Endothelial cell of umbilical vein (primary cell): ENCODE results near the gene RPS27L.

Source experiments
- EZH2 ChIP-seq: IDR thresholded peaks from 2 replicates; pipeline ENCODE4 v1.6.1; 2012; ENCODE audit warnings: borderline replicate concordance, low read depth, mild to moderate bottlenecking, moderate library complexity, low read length, inconsistent platforms; ENCODE audit not compliant: severe bottlenecking
- FOS ChIP-seq: IDR thresholded peaks from 2 replicates; pipeline ENCODE4 v1.6.1; 2011; ENCODE audit warnings: mild to moderate bottlenecking, low read length, moderate library complexity, borderline replicate concordance; ENCODE audit not compliant: insufficient read depth
- GATA2 ChIP-seq: IDR thresholded peaks from 2 replicates; pipeline ENCODE4 v1.7.0; 2011; ENCODE audit warnings: low read depth, mild to moderate bottlenecking, moderate library complexity, mixed read lengths, low read length; ENCODE audit not compliant: insufficient read length, insufficient read depth
- JUN ChIP-seq: IDR thresholded peaks from 2 replicates; pipeline ENCODE4 v1.6.1; 2011; ENCODE audit warnings: borderline replicate concordance, low read depth; ENCODE audit not compliant: insufficient read length, insufficient read depth
- MYC ChIP-seq: IDR thresholded peaks from one replicate; pipeline ENCODE4 v1.6.1; 2011; ENCODE audit warnings: mild to moderate bottlenecking, low read depth, low read length
- POLR2A ChIP-seq: IDR thresholded peaks from 2 replicates; pipeline ENCODE4 v1.6.1; 2012; ENCODE audit warnings: low read depth, mild to moderate bottlenecking, control low read depth, low read length
- POLR2AphosphoS5 ChIP-seq: IDR thresholded peaks from 2 replicates; pipeline ENCODE4 v1.6.1; 2012; ENCODE audit warnings: low read depth, mild to moderate bottlenecking, control low read depth, low read length, moderate library complexity; ENCODE audit not compliant: insufficient read depth
- TF ChIP-seq, protein P1 (sequence below), 2 donors: IDR thresholded peaks; 1 replicate in 1 of 2; 2 replicates in 1 of 2; pipeline ENCODE4 v1.5.1; 2011; ENCODE audit warnings: low read length in 2 of 2, mild to moderate bottlenecking in 2 of 2, moderate library complexity in 2 of 2, control low read depth in 1 of 2, inconsistent platforms in 1 of 2, low read depth in 1 of 2; ENCODE audit not compliant: insufficient read depth in 1 of 2; ENCODE audit errors: extremely low read depth in 1 of 2
- TF ChIP-seq, protein P2 (sequence below): IDR thresholded peaks from 2 replicates; pipeline ENCODE4 v1.6.1; 2011; ENCODE audit not compliant: insufficient read depth, insufficient read length

- no peak for TF ChIP-seq EZH2
- TF ChIP-seq, protein P1, sequence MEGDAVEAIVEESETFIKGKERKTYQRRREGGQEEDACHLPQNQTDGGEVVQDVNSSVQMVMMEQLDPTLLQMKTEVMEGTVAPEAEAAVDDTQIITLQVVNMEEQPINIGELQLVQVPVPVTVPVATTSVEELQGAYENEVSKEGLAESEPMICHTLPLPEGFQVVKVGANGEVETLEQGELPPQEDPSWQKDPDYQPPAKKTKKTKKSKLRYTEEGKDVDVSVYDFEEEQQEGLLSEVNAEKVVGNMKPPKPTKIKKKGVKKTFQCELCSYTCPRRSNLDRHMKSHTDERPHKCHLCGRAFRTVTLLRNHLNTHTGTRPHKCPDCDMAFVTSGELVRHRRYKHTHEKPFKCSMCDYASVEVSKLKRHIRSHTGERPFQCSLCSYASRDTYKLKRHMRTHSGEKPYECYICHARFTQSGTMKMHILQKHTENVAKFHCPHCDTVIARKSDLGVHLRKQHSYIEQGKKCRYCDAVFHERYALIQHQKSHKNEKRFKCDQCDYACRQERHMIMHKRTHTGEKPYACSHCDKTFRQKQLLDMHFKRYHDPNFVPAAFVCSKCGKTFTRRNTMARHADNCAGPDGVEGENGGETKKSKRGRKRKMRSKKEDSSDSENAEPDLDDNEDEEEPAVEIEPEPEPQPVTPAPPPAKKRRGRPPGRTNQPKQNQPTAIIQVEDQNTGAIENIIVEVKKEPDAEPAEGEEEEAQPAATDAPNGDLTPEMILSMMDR (IDR thresholded peaks at IDR 0.05; ENCODE audit: extremely low read depth in 1 of 2, insufficient read depth in 1 of 2, low read depth in 1 of 2, low read length in 2 of 2), result no peak
- TF ChIP-seq POLR2A, result no peak
- TF ChIP-seq, protein P2, sequence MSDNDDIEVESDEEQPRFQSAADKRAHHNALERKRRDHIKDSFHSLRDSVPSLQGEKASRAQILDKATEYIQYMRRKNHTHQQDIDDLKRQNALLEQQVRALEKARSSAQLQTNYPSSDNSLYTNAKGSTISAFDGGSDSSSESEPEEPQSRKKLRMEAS, result no peak
- no peak for TF ChIP-seq POLR2AphosphoS5
- TF ChIP-seq FOS, result no peak
- TF ChIP-seq JUN, result no peak
- no peak for TF ChIP-seq MYC
- TF ChIP-seq GATA2, result no peak
Observed at GRCh38 chr15:63135281-63135680, 22.0 kb downstream of the RPS27L start.
